Panc1 (cell line): ENCODE measurements around the gene INSYN2B.

Experiments
- CTCF ChIP-seq: fragments of 450-650 bp; IDR thresholded peaks from 2 replicates; pipeline ENCODE4 v1.5.1; 2017; ENCODE audit warnings: mild to moderate bottlenecking
- POLR2AphosphoS5 ChIP-seq: IDR thresholded peaks from 2 replicates; pipeline ENCODE4 v1.6.1; 2012; ENCODE audit warnings: mild to moderate bottlenecking, low read depth, low read length, moderate library complexity
- REST ChIP-seq, 2 experiments: IDR thresholded peaks; 2 replicates each; pipeline ENCODE4 v1.6.1; 2011 to 2012; ENCODE audit warnings: low read depth in 2 of 2, control low read depth in 1 of 2, low read length in 1 of 2, mild to moderate bottlenecking in 1 of 2, moderate library complexity in 1 of 2; ENCODE audit not compliant: insufficient read depth in 1 of 2
- SIN3A ChIP-seq: IDR thresholded peaks from 2 replicates; pipeline ENCODE4 v1.6.1; 2012; ENCODE audit warnings: low read depth, mild to moderate bottlenecking, low read length, moderate library complexity, borderline replicate concordance; ENCODE audit not compliant: insufficient read depth
- TCF7L2 ChIP-seq: IDR thresholded peaks from 2 replicates; pipeline ENCODE4 v1.6.1; 2011; ENCODE audit warnings: mild to moderate bottlenecking, low read depth, low read length, inconsistent platforms

- no peak for TF ChIP-seq POLR2AphosphoS5
- no peak for TF ChIP-seq CTCF
- TF ChIP-seq SIN3A, result no peak
- no peak for TF ChIP-seq REST (IDR thresholded peaks at IDR 0.05; ENCODE audit: insufficient read depth in 1 of 2, low read depth in 2 of 2, low read length in 1 of 2)
- TF ChIP-seq TCF7L2, result no peak
These were observed 19.9 kb upstream of the INSYN2B start for GRCh38 chr5:170000155-170000554.
